T-cell (primary cell): ENCODE data around the gene OR2B6. TPM values are rescaled to one million over a fixed set of nuclear protein-coding genes. Genes with fewer than 3 reads are reported as not detected.

Source experiments
- ATAC-seq, 4 experiments: fragments of 200-7000 bp in 3 of 4; fragments of 150-1000 bp in 1 of 4; cut with Tn5 transposase; replicated peaks in 1 of 4; 1 replicate in 3 of 4; 2 replicates in 1 of 4; pipeline ENCODE4 v1.10.0; 2021; ENCODE audit warnings: moderate library complexity in 3 of 4, mild to moderate bottlenecking in 2 of 4, moderate number of reproducible peaks in 1 of 4
- CTCF ChIA-PET, 2 donors: fragments of 300-600 bp; sonication (Branson Sonifier 250); formaldehyde crosslinking; loops; one replicate each; lab custom pipeline; 2022; ENCODE audit warnings: antibody characterized with exemption in 2 of 2; lab: Charles Lee
- POLR2A ChIA-PET, 2 donors: fragments of 300-600 bp; sonication (Branson Sonifier 250); formaldehyde crosslinking; loops; one replicate each; lab custom pipeline; 2022; ENCODE audit warnings: antibody characterized with exemption in 2 of 2; lab: Charles Lee
- DNase-seq, 35 experiments: peaks; one replicate each; pipeline versions ENCODE4 v3.0.0 to v3.0.0-alpha.2; 2013 to 2023
- H3K27ac ChIP-seq: one replicate; pipeline ENCODE4 v1.5.1; 2013; ENCODE audit warnings: low read length
- H3K27me3 ChIP-seq, 2 experiments: replicated peaks in 1 of 2; 1 replicate in 1 of 2; 2 replicates in 1 of 2; pipeline versions ENCODE4 v1.6.1 to v1.7.0; 2013; ENCODE audit warnings: low read length in 1 of 2, mixed read lengths in 1 of 2; ENCODE audit not compliant: control insufficient read depth in 2 of 2, insufficient read depth in 2 of 2; ENCODE audit errors: extremely low read depth in 1 of 2
- H3K36me3 ChIP-seq, 2 donors: 1 replicate in 1 of 2; 2 replicates in 1 of 2; pipeline versions ENCODE4 v1.6.1 to v1.7.0; 2013; ENCODE audit warnings: low read length in 1 of 2; ENCODE audit not compliant: control insufficient read depth in 2 of 2, insufficient read depth in 1 of 2; ENCODE audit errors: extremely low read depth in 1 of 2
- H3K4me1 ChIP-seq, 2 experiments: 1 replicate in 1 of 2; 2 replicates in 1 of 2; pipeline versions ENCODE4 v1.6.1 to v1.7.0; 2013; ENCODE audit warnings: low read length in 2 of 2, mixed read lengths in 1 of 2; ENCODE audit not compliant: insufficient read depth in 2 of 2, control insufficient read depth in 1 of 2; ENCODE audit errors: extremely low read depth in 1 of 2
- H3K4me3 ChIP-seq, 2 donors: 1 replicate in 1 of 2; 2 replicates in 1 of 2; pipeline versions ENCODE4 v1.5.1 to v1.7.0; 2013; ENCODE audit warnings: mild to moderate bottlenecking in 2 of 2, low read length in 1 of 2, moderate library complexity in 1 of 2; ENCODE audit not compliant: control insufficient read depth in 1 of 2; ENCODE audit errors: extremely low read depth in 1 of 2
- H3K9me3 ChIP-seq: 2 replicates; pipeline ENCODE4 v1.7.0; 2013
- H3K27ac Mint-ChIP-seq, 2 donors: one replicate each; pipeline ENCODE4 v1.8.0; 2020 to 2021; ENCODE audit warnings: mild to moderate bottlenecking in 2 of 2, mixed read lengths in 2 of 2
- H3K27me3 Mint-ChIP-seq, 2 donors: one replicate each; pipeline ENCODE4 v1.8.0; 2021 to 2022; ENCODE audit warnings: mixed read lengths in 2 of 2
- H3K36me3 Mint-ChIP-seq: one replicate; pipeline ENCODE4 v1.8.0; 2021; ENCODE audit warnings: mixed read lengths
- H3K4me1 Mint-ChIP-seq, 3 donors: one replicate each; pipeline ENCODE4 v1.8.0; 2020 to 2022; ENCODE audit warnings: mixed read lengths in 3 of 3, mild to moderate bottlenecking in 1 of 3
- H3K4me3 Mint-ChIP-seq, 3 donors: one replicate each; pipeline ENCODE4 v1.8.0; 2020 to 2022; ENCODE audit warnings: mild to moderate bottlenecking in 3 of 3, mixed read lengths in 3 of 3, moderate library complexity in 3 of 3
- H3K9me3 Mint-ChIP-seq, 3 donors: one replicate each; pipeline ENCODE4 v1.8.0; 2020 to 2022; ENCODE audit warnings: mixed read lengths in 3 of 3
- WGBS: methylation state at CpG from one replicate; pipeline ENCODE4 v1.1.5; 2013; ENCODE audit warnings: missing lambda C conversion rate; ENCODE audit not compliant: insufficient coverage; 5-methylcytosine and 5-hydroxymethylcytosine counted together
- total RNA-seq, 35 experiments: library from RNA in 6 of 35; stranded (reverse) in 6 of 35; fragments of 120-200 nt in 1 of 35; gene quantifications; one replicate each; pipeline versions ENCODE4 v1.2.1 to v1.2.4 and lab custom pipeline; 2013 to 2026

Gene OR2B6
- total RNA-seq, 5 donors from 2014 or later (not counting 1 experiment from before 2014, with no cell fraction given): not detected

DNA sequence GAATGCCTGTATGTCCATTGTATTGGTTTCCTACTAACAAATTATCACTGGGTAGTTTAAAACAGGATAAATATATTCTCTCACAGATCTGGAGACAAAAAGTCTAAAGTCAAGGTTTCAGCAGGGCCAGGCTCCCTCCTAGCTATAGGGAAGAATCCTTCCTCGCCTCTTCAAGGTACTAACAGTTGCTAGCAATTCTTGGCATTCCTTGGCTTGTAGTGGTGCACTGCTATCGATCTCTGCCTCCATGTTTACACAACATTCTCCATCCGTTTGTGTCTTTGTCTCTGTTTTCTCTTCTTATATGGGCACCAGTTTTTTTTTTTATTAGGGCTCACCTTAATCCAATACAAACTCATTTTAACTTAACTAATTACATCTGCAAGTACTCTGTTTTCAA, 48.9 kb downstream of the OR2B6 start:
- ChIA-PET CTCF (no interaction called here), POLR2A (no interaction called here)
- Histone ChIP-seq H3K9me3 (no peaks in the 10 kb centered on the region), H3K27me3 (peaks cover 0 to 12% of the 10 kb centered on the region in 2 experiments), H3K36me3 (no peaks in the 10 kb centered on the region), H3K4me3 (no peak overlapping the region), H3K4me1 (no peaks in the 10 kb centered on the region), H3K27ac (no peak overlapping the region)
- H3K27me3 Mint-ChIP-seq: peaks cover 5 to 28% of the 10 kb centered on the region in 2 donors
- no peaks in the 10 kb centered on the region for H3K36me3 Mint-ChIP-seq
- no peak overlapping the region for H3K27ac Mint-ChIP-seq
- ATAC-seq (no peak), DNase-seq (no peak)
- H3K4me1 Mint-ChIP-seq: peaks cover 4 to 7% (median 4%) of the 10 kb centered on the region in 3 donors
- H3K4me3 Mint-ChIP-seq: no peak overlapping the region
- no peaks in the 10 kb centered on the region for H3K9me3 Mint-ChIP-seq
- WGBS: 67% methylated on average over 2 of the region's 3 CpGs

Other genes with a start within 250 kb of the OR2B6 start
- gene OR2B2, start 44.8 kb upstream of the OR2B6 start, total RNA-seq: not detected
- gene ZNF165, start 123.3 kb downstream of the OR2B6 start, total RNA-seq: 1 to 10 TPM in 3 of 5 donors, under 1 TPM in 2; 0.79 to 7.2 (median 1.4) TPM
- 10 to 100 TPM in 3 of 5 donors, 1 to 10 TPM in 2; 5.9 to 13.1 (median 10.7) TPM for gene ZSCAN16, start 167.4 kb downstream of the OR2B6 start, total RNA-seq
- 10 to 100 TPM; 23.3 to 35.7 (median 35.0) TPM for gene ZKSCAN8, start 184.6 kb downstream of the OR2B6 start, total RNA-seq